ENCODE measurements around the gene IFT122.
A peak's percentile ranks its signal among the peaks of the same experiment; 100 is the strongest.

Gene IFT122

GRCh38 chr3:129556890-129557547, 117.0 kb downstream of the IFT122 start:
- WGBS (ENCODE audit: extremely low coverage, insufficient coverage, insufficient read length): no CpG with 5 or more reads among the region's 31 CpGs
- no peak overlapping the region for H3K4me2 ChIP-seq (ENCODE audit: low read length)
- H4K91ac ChIP-seq (ENCODE audit: low read depth, low read length): no peak overlapping the region
- H3K4me3 ChIP-seq (ENCODE audit: low read depth, low read length): no peak overlapping the region
- H3K14ac ChIP-seq (ENCODE audit: low read length): no peak overlapping the region
- no peak for DNase-seq
- peaks cover 2% of the 10 kb centered on the region for H3K79me1 ChIP-seq (ENCODE audit: low read length)
- no peak overlapping the region for H2AFZ ChIP-seq (ENCODE audit: insufficient read depth, low read length, poor library complexity)
- H2BK120ac ChIP-seq (ENCODE audit: insufficient read depth, low read length, poor library complexity): no peak overlapping the region
- no peak overlapping the region for H3K23ac ChIP-seq (ENCODE audit: low read length)
- H3K79me2 ChIP-seq (ENCODE audit: control insufficient read depth, insufficient read depth, low read length, poor library complexity): no peaks in the 10 kb centered on the region
- peaks cover 3 to 17% of the 10 kb centered on the region in 2 experiments for H3K4me1 ChIP-seq (ENCODE audit: control insufficient read depth in 1 of 2, insufficient read depth in 2 of 2, low read length in 2 of 2)
- H3K4ac ChIP-seq (ENCODE audit: low read depth, low read length): no peak overlapping the region
- H2BK5ac ChIP-seq (ENCODE audit: low read depth, low read length, poor library complexity): no peak overlapping the region
- H3K18ac ChIP-seq (ENCODE audit: low read length): no peak overlapping the region
- no peak overlapping the region for H4K12ac ChIP-seq (ENCODE audit: low read depth, low read length)
- no peak overlapping the region for H4K8ac ChIP-seq (ENCODE audit: low read depth, low read length)
- peaks cover 66 to 67% of the 10 kb centered on the region in 2 experiments for H3K36me3 ChIP-seq (ENCODE audit: control insufficient read depth in 1 of 2, insufficient read depth in 2 of 2, low read length in 2 of 2)
- H3K9ac ChIP-seq (ENCODE audit: low read length): no peak overlapping the region
- H3K27ac ChIP-seq (ENCODE audit: low read depth, low read length): no peak overlapping the region
- H2AK5ac ChIP-seq (ENCODE audit: low read length): no peak overlapping the region
- no peaks in the 10 kb centered on the region for H3K9me3 ChIP-seq (ENCODE audit: insufficient read depth, low read depth, low read length)
- no peaks in the 10 kb centered on the region for H3K27me3 ChIP-seq (ENCODE audit: insufficient read depth, low read length)
- H2BK12ac ChIP-seq (ENCODE audit: low read length): no peak overlapping the region

- H3K79me1 ChIP-seq (ENCODE audit: low read length): peaks cover 2% of the 10 kb centered on the region
- no peak for DNase-seq
- no peak overlapping the region for H3K27ac ChIP-seq (ENCODE audit: low read depth, low read length)
- no peak overlapping the region for H3K4ac ChIP-seq (ENCODE audit: low read depth, low read length)
- H3K4me2 ChIP-seq (ENCODE audit: low read length): no peak overlapping the region
- H4K8ac ChIP-seq (ENCODE audit: low read depth, low read length): no peak overlapping the region
- no peaks in the 10 kb centered on the region for H3K27me3 ChIP-seq (ENCODE audit: insufficient read depth, low read length)
- no peak overlapping the region for H3K14ac ChIP-seq (ENCODE audit: low read length)
- no peak overlapping the region for H2BK5ac ChIP-seq (ENCODE audit: low read depth, low read length, poor library complexity)
- no peak overlapping the region for H4K12ac ChIP-seq (ENCODE audit: low read depth, low read length)
- H3K18ac ChIP-seq (ENCODE audit: low read length): no peak overlapping the region
- no peak overlapping the region for H2AK5ac ChIP-seq (ENCODE audit: low read length)
- H3K9me3 ChIP-seq (ENCODE audit: insufficient read depth, low read depth, low read length): no peaks in the 10 kb centered on the region
- H3K23ac ChIP-seq (ENCODE audit: low read length): no peak overlapping the region
- no peak overlapping the region for H3K4me3 ChIP-seq (ENCODE audit: low read depth, low read length)
- H3K36me3 ChIP-seq (ENCODE audit: control insufficient read depth in 1 of 2, insufficient read depth in 2 of 2, low read length in 2 of 2): peaks cover 70 to 71% of the 10 kb centered on the region in 2 experiments
- H3K79me2 ChIP-seq (ENCODE audit: control insufficient read depth, insufficient read depth, low read length, poor library complexity): no peaks in the 10 kb centered on the region
- H3K9ac ChIP-seq (ENCODE audit: low read length): no peak overlapping the region
- no CpG with 5 or more reads among the region's 11 CpGs for WGBS (ENCODE audit: extremely low coverage, insufficient coverage, insufficient read length)
- no peak overlapping the region for H2AFZ ChIP-seq (ENCODE audit: insufficient read depth, low read length, poor library complexity)
- H4K91ac ChIP-seq (ENCODE audit: low read depth, low read length): no peak overlapping the region
- H2BK12ac ChIP-seq (ENCODE audit: low read length): no peak overlapping the region
- H2BK120ac ChIP-seq (ENCODE audit: insufficient read depth, low read length, poor library complexity): no peak overlapping the region
- peaks cover 3 to 17% of the 10 kb centered on the region in 2 experiments for H3K4me1 ChIP-seq (ENCODE audit: control insufficient read depth in 1 of 2, insufficient read depth in 2 of 2, low read length in 2 of 2)
Observed at GRCh38 chr3:129557548-129557894, 117.5 kb downstream of the IFT122 start.

DNA sequence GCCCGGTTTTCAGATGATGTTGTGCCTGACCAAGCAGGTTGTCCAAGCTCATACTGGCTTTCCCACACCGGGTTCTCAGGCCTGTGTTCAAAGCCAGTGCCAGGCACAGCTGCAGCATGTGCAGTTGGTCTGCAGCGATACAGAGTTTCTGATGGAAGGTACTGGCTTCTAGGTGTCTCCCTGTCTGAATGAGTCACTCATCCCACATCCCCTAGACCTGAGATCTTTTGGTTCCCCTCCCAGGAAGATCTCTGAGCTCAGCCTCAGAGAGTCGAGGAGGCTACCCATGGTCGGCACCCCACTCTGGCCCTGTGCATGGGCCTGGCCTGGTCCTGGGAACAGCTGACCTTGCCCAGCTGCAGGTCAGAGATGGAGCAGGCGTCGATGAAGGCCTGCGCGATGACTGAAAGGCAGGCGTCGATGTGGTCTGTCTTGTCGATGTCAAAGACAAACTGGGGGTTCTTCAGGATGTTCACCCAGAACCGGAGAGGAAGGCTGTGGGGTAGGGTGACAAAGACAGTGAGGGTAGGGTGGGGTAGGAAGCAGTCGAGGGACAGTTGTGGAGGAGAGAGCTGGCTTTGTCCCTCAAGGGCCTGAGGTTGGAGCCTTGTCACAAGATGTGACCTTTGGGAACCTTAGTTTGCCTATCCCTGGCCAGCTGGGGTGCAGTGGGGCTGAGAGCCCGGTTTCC, 118.2 kb downstream of the IFT122 start:
- Histone ChIP-seq H3K79me1 (ENCODE audit: low read length) (peaks cover 2% of the 10 kb centered on the region), H2BK120ac (ENCODE audit: insufficient read depth, low read length, poor library complexity) (no peak overlapping the region), H3K9me3 (ENCODE audit: insufficient read depth, low read depth, low read length) (no peaks in the 10 kb centered on the region), H3K23ac (ENCODE audit: low read length) (no peak overlapping the region), H3K36me3 (ENCODE audit: control insufficient read depth in 1 of 2, insufficient read depth in 2 of 2, low read length in 2 of 2) (peaks cover 77 to 78% of the 10 kb centered on the region in 2 experiments), H2AK5ac (ENCODE audit: low read length) (no peak overlapping the region), H2BK5ac (ENCODE audit: low read depth, low read length, poor library complexity) (no peak overlapping the region), H3K27ac (ENCODE audit: low read depth, low read length) (no peak overlapping the region), H2BK12ac (ENCODE audit: low read length) (no peak overlapping the region), H3K9ac (ENCODE audit: low read length) (no peak overlapping the region), H3K18ac (ENCODE audit: low read length) (no peak overlapping the region), H3K14ac (ENCODE audit: low read length) (no peak overlapping the region), H3K4me1 (ENCODE audit: control insufficient read depth in 1 of 2, insufficient read depth in 2 of 2, low read length in 2 of 2) (peaks cover 3 to 17% of the 10 kb centered on the region in 2 experiments), H3K27me3 (ENCODE audit: insufficient read depth, low read length) (no peaks in the 10 kb centered on the region), H3K79me2 (ENCODE audit: control insufficient read depth, insufficient read depth, low read length, poor library complexity) (no peaks in the 10 kb centered on the region), H4K8ac (ENCODE audit: low read depth, low read length) (no peak overlapping the region), H2AFZ (ENCODE audit: insufficient read depth, low read length, poor library complexity) (no peak overlapping the region), H4K91ac (ENCODE audit: low read depth, low read length) (peak overlapping the region; percentile 0), H3K4me3 (ENCODE audit: low read depth, low read length) (no peak overlapping the region), H4K12ac (ENCODE audit: low read depth, low read length) (no peak overlapping the region), H3K4me2 (ENCODE audit: low read length) (no peak overlapping the region), H3K4ac (ENCODE audit: low read depth, low read length) (no peak overlapping the region)
- no CpG with 5 or more reads among the region's 15 CpGs for WGBS (ENCODE audit: extremely low coverage, insufficient coverage, insufficient read length)
- DNase-seq: no peak

DNA sequence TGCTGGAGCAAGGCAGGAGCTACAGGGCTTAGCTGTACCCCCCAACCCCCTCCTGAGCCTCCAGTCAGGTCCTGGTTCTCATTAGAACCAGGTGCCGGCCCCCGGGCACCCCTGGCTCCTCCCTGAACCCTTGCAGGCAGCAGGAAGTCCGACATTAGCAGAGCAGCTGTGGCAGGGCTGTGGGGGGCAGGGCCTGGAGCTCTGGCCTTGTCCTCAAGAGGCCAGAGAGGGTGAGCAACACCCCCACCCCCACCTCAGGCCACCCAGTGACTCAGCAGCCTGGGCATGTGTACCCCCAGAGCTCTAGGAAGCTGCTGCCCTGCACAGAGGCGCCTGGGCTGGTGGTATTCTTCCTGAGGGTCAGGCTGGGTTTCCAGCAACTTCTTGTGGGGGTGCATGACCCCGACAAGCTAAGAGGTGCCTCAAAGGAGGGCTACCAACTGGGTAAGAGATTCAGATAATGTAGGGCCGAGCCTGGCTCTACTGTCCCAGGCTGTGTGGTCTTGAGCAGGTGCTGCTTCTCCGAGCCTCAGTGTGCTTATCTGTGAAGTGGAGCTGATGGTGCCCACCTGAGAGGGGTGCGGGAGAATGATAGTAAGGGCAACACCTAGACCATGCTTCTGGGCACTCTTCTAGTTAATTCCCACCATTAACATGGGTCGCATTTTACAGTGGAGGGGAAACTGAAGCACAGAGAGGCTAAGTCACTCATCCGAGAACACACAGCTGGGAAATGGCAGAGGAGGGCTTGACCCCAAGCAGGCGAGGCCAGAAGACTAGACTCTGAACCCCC, 118.9 kb downstream of the IFT122 start:
- Histone ChIP-seq H4K8ac (ENCODE audit: low read depth, low read length) (no peak overlapping the region), H3K4me1 (ENCODE audit: control insufficient read depth in 1 of 2, insufficient read depth in 2 of 2, low read length in 2 of 2) (peaks cover 3 to 17% of the 10 kb centered on the region in 2 experiments), H3K36me3 (ENCODE audit: control insufficient read depth in 1 of 2, insufficient read depth in 2 of 2, low read length in 2 of 2) (peaks cover 83 to 85% of the 10 kb centered on the region in 2 experiments), H3K79me2 (ENCODE audit: control insufficient read depth, insufficient read depth, low read length, poor library complexity) (no peaks in the 10 kb centered on the region), H2AK5ac (ENCODE audit: low read length) (no peak overlapping the region), H3K4ac (ENCODE audit: low read depth, low read length) (no peak overlapping the region), H4K12ac (ENCODE audit: low read depth, low read length) (no peak overlapping the region), H3K4me3 (ENCODE audit: low read depth, low read length) (no peak overlapping the region), H2AFZ (ENCODE audit: insufficient read depth, low read length, poor library complexity) (no peak overlapping the region), H3K9ac (ENCODE audit: low read length) (no peak overlapping the region), H2BK5ac (ENCODE audit: low read depth, low read length, poor library complexity) (no peak overlapping the region), H3K18ac (ENCODE audit: low read length) (no peak overlapping the region), H3K27ac (ENCODE audit: low read depth, low read length) (no peak overlapping the region), H3K27me3 (ENCODE audit: insufficient read depth, low read length) (no peaks in the 10 kb centered on the region), H3K4me2 (ENCODE audit: low read length) (no peak overlapping the region), H3K23ac (ENCODE audit: low read length) (no peak overlapping the region), H3K79me1 (ENCODE audit: low read length) (peaks cover 2% of the 10 kb centered on the region), H2BK12ac (ENCODE audit: low read length) (peak overlapping the region; percentile 7), H3K9me3 (ENCODE audit: insufficient read depth, low read depth, low read length) (no peaks in the 10 kb centered on the region), H3K14ac (ENCODE audit: low read length) (no peak overlapping the region), H2BK120ac (ENCODE audit: insufficient read depth, low read length, poor library complexity) (no peak overlapping the region), H4K91ac (ENCODE audit: low read depth, low read length) (peak overlapping the region; percentile 0)
- DNase-seq: no peak
- no CpG with 5 or more reads among the region's 11 CpGs for WGBS (ENCODE audit: extremely low coverage, insufficient coverage, insufficient read length)

All from trophoblast cell (in vitro differentiated cells and primary cell).